ENCODE measurements around the gene DUS2. TPM values are rescaled to one million over a fixed set of nuclear protein-coding genes. Genes with fewer than 3 reads are reported as not detected.
"Not testable (repeated sequence)": the region's sequence is repeated elsewhere in the genome, so short reads cannot be mapped to it uniquely, and the experiment has no call there.

DUS2 gene
- total RNA-seq, 1 donor from 2014 or later, result 9.0 TPM

DNA sequence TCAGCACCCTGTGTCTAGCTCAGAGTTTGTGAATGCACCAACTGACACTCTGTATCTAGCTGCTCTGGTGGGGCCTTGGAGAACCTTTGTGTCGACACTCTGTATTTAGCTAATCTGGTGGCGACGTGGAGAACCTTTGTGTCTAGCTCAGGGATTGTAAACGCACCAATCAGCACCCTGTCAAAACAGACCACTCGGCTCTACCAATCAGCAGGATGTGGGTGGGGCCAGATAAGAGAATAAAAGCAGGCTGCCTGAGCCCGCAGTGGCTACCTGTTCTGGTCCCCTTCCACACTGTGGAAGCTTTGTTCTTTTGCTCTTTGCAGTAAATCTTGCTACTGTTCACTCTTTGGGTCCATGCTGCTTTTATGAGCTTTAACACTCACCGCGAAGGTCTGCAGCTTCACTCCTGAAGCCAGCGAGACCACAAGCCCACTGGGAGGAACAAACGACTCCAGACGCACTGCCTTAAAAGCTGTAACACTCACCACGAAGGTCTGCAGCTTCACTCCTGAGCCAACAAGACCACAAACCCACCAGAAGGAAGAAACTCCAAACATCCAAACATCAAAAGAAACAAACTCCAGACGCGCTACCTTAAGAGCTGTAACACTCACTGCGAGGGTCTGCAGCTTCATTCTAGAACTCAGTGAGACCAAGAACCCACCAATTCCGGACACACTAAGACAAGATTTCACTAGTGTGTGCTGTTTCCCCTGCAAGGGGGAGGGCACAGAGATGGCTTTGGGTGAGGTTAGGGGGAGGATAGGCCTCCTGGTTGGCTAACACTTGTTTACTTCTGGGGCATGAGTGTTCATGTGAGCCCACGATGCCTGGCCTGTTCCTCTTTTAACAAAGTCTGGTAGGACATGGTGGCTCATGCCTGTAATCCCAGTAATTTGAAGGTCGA lies 24.1 kb upstream of the DUS2 start, which contains the start of gene DPEP2:
TSS of gene DPEP2 (minus strand) at position 706 of the 910 bp plus-strand sequence. CDS start 6,272 bp downstream, outside the sequence.
- not testable (repeated sequence) for DNase-seq

DNA sequence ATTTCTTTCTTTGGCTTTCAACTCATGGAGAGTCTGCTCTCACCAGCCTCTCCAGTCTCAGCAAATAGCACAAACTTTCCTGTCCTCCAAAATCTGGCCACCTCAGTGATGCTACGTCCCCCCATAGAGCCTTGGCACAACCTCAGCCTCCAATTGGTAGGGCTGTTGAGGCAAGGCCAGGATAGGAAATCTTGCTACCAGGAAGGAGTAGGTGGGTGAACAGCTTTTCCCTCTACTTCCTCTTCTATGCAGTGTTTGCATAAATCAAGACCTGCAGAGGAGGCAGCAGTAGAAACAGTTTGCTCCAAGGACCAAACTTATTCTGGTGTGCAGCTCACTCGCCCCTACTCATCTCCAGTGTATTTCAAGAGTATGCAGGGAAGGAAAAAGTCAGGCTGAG lies 23.1 kb upstream of the DUS2 start:
- DNase-seq, result no peak

DNA sequence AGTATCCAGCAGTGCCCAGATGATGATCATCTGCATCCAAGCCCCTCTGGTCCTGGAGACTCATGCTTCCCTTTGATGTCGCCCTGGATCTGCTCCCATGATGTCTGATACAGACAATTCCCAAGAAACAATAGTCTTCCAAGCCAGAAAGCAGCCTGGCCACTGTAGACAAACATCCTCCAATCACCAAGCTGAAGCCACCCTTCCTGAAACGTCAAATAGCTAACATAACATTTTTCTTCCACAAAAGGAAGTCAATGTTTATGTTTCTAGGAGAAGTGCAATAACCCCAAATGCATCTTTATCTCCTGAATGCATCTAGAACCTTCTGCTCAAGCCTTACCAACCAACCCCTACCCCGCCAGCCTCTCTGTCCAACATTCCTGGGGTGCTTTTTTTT lies 22.6 kb upstream of the DUS2 start:
- DNase-seq, result no peak

DNA sequence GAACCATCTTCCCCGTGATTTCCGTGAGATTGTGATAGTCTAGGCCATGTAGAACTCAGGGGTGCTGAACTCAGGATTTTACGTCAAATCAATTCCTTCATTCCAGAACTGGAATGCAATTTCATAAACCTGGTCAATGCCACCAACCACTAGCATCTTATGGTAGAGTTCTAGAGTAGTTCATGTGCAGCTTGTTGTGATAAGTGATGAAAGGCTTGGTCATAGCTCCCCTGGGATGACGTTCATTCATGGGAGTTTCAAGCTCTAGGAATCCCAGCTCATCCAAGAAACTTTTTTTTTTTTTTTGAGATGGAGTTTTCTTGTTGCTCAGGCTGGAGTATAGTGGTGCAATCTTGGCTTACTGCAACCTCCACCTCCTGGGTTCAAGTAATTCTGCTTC lies 20.1 kb upstream of the DUS2 start:
- no peak for DNase-seq

DNA sequence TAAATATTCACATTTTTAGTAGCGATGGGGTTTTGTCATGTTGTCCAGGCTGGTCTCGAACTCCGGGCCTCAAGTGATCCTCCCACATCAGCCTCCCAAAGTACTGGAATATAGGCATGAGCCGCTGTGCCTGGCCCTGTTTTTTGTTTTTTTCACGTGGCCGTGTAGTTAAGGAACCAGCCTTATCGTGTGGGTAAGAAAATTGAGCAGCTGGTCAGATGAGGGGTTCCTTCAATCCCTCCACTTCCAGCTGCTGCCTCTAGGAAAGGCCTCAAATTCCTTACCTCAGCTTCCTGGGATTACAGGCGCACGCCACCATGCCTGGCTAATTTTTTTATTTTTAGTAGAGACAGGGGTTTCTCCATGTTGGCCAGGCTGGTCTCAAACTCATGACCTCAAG lies 17.9 kb upstream of the DUS2 start:
- no peak for DNase-seq

DNA sequence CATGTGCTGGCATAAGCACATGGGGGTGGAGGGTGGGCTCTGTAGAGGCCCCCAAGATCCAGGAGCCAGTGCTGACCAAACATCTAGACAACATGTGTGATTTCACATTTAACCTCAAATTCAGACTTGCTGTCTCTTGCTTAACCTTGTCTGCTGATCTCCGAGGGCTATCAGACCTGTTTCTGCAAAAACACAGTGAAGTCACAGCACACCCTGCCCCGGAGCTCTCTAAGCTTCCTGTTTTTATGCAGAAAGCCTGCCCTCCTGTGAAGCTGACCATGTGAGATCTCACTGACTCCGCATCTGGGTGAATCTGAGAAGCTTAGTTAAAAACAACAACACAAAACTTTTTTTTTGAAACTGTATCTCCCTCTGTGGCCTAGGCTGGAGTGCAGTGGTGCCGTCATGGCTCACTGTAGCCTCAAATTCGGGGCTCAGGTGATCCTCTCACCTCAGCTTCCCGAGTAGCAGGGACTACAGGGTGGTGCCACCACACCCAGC lies 17.2 kb upstream of the DUS2 start:
- no peak for DNase-seq

DNA sequence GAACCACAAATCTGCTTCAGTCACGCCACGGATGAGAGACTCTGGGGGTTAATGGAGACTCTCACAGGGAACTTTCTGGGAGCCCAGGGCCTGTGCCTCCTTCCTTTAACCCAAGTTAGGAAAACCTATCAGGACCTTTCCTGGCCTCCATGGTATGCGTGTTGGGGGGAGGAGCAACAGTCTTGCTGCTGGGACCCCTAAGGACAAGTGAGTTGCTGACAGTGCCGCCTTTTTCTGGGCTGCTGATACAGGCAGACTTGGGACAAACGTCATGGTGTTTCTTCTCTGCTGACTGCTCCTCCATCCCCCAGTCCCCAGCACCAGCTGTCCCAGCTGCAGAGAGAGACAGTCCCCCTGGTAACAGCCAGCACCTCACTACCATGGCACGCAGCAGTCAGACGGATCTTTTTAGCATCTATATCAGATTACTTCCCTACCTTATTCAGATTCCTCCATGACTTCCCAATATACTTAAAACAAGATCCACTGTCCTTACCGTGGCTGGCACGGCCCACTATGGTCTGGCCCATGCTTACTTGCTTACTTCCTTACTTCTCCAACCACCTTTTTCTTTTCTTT lies 13.8 kb upstream of the DUS2 start:
- DNase-seq, result no peak

DNA sequence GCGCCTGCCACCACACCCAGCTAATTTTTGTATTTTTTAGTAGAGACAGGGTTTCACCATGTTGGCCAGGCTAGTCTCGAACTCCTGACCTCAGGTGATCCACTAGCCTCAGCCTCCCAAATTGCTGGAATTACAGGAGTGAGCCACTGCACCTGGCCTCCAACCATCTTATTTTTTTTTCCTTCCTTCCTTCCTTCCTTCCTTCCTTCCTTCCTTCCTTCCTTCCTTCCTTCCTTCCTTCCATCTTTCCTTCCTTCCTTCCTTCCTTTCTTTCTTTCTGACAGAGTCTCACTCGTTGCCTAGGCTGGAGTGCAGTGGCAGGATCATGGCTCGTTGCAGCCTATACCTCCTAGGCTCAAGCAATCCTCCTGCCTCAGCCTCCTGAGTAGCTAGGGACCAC lies 13.2 kb upstream of the DUS2 start:
- DNase-seq, result not testable (repeated sequence)

DNA sequence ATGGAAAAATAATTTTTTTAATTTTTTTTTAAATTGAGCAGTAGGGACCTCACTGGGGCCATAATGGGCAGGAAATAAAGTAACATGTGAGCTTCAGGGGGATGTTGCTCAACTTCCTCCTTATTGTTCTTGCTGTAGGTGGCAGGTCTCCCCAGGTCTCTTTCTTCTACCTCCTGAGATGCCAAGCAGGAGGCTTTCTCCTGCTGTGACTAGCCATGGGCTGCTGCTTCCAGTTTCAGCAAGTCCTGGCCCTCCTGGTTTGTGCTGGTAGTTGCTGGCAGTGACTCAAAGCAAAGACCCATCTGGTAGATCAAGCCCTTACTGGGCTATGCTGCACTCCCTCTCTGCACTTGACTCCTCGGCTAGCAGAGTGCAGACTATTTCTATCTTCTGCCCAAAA lies 9.6 kb upstream of the DUS2 start:
- DNase-seq, result no peak

DNA sequence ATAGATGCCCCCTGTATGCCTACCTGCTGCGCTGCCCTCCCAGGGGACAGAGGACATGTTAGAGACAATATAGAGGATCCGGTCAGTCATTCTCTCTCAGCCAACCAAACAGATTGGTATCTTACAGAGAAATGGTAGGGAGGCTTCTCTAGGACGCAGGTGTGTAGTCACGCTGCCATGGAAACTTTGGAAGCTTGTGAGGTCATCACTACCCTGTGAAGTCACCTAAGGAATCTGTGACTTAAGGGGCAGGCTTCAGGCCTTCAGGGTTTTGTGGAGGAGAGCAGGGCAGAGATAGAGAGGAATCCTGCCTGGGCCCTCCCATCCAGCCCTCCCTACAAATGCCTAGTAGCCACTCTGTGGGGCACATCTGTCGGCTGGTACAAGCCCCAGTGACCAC lies 7.4 kb upstream of the DUS2 start, which contains the start of gene DPEP2NB:
TSS of gene DPEP2NB (minus strand) at position 231 of the 400 bp plus-strand sequence. CDS start at position 90, 141 bp downstream.
- DNase-seq, result no peak

DNA sequence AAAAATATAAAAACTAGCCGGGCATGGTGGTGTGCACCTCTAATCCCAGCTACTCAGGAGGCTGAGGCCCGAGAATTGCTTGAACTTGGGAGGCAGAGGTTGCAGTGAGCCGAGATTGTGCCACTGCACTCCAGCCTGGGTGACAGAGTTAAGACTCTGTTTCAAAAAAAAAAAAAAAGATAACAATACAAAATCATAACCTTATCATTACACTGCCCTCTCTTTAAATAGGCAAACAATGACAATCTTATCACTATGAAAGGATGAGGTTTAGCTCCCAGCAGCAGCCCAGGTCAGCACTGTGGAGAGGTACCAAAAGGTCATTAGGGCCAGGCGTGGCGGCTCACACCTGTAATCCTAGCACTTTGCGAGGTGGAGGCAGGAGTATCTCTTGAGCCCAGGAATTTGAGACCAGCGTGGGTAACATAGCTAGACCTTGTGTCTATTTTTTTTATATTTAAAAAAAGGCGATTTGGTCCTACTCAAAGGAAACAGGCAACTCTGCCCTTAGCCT lies 3.9 kb upstream of the DUS2 start:
- no peak for DNase-seq

DNA sequence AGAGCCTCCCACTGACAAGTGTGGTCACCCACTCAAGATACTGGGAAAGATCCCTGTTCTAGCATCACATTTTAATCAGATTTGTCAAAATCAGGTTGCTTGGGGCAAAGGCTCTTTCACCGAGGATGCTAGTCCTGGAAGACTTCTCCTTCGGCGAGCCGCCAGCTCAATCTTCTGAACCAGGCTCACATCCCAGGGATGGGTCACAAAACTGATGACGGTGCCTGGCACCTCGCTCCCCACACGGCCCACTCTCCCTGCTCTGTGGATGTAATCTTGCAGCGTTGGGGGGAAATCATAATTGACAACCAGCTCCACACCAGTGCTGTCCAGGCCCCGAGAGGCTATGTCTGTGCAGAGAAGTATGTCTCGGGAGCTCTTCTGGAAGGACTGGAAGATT lies 1.6 kb upstream of the DUS2 start:
- DNase-seq, result no peak

DNA sequence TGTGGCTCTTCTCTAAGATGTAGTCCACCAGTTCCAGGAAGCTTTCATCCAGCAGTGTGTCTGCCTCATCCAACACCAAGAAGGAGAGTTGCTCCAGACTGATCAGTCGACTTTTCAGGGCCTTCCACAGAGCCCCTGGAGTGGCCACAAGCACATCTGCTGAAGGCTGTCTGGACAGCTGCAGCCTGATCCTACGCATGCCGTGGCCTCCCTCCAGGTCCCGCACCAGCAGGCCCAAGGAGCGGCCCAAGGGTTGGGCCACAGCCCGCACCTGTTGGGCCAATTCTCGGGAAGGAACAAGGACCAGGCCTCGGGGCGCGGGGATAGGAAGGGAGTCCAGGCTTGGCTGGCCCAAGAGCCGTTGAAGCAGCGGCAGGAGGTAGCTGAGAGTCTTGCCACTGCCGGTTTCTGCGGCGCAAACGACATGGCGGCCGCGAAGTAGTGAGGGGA lies 781 bp upstream of the DUS2 start:
- no peak for DNase-seq

DNA sequence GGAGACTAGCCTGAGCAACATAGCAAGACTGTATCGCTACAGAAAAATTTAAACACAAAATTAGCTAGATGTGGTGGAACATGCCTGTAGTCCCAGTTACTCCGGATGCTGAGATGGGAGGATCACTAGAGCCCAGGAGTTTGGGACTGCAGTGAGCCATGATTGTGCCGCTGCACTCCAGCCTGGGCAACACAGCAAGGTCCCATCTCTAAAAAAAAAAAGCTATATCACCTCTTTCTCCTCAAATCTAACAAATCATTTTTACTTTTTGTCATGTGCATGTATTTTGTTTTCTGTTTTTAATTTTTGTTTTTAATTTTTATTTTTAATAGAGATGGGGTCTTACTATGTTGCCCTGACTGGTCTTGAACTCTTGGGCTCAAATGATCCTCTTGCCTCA lies 5.9 kb downstream of the DUS2 start:
- DNase-seq, result no peak

DNA sequence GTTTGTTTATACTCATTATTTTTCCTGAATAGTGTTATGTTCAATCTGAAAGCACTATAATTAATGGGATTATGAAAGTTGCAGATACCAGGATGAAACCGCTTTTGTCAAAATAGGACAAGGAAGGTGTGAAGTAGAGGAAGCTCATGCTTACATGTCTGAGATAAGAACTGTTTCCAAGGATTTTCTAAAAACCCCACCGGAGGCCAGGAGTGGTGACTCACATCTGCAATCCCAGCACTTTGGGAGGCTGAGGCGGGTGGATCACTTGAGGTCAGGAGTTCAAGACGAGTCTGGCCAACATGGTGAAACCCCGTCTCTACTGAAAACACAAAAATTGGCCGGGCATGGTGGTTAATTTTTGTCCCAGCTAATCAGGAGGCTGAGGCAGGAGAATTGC lies 7.0 kb downstream of the DUS2 start:
- not testable (repeated sequence) for DNase-seq

DNA sequence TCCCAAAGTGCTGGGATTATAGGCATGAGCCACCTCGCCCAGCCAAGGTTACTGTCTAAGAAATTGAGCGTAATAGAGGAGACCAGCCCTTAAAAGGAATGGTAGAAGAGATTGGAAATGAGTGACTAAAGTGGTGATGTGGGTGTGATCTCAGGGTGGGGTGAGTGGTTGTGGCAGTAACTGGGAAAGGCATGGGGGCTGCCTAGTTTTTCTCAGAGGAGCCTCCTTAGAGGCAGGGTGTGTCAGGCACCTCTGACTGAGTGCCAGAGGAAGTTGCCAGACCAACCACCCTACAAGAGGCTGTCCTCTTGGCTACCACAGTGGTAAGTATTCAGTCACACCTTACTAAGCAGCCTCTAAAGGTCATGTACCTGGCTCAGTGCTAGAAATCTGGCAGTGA lies 8.9 kb downstream of the DUS2 start:
- no peak for DNase-seq

DNA sequence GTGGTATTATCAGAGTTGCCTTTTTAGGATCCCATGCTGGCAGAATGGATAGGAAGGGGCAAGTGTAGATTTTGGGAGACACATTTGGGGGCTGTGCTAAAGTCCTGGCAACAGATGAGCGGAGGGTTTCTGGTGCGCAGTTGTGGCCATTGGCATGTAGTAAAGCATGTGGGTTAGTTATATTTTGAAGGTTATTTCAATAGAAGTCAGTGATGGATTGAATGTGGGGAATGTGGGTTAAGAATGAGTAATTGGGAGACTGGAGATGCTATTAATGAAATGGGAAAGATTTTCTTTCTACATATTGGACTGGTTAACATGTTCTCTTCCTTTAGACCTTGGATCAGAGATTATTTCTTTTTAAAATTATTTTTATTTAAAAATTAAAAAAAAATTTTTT lies 10.0 kb downstream of the DUS2 start:
- no peak for DNase-seq

DNA sequence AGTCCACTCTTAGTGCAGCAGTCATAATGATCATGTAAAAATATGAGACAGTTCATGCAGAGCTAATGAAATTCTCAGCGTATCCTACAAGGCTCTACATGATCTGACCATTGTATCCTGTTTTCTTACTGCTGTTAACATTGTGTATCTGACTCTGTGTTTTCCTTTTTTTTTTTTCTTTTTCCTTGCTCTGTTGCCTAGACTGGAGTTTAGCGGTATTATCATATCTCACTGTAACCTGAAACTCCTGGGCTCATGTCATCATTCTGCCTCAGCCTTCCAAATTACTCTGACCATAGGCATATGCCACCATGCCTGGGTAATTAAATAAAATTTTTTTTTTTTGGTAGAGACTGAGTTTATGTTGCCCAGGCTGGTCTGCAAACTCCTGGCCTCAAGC lies 12.1 kb downstream of the DUS2 start:
- no peak for DNase-seq

DNA sequence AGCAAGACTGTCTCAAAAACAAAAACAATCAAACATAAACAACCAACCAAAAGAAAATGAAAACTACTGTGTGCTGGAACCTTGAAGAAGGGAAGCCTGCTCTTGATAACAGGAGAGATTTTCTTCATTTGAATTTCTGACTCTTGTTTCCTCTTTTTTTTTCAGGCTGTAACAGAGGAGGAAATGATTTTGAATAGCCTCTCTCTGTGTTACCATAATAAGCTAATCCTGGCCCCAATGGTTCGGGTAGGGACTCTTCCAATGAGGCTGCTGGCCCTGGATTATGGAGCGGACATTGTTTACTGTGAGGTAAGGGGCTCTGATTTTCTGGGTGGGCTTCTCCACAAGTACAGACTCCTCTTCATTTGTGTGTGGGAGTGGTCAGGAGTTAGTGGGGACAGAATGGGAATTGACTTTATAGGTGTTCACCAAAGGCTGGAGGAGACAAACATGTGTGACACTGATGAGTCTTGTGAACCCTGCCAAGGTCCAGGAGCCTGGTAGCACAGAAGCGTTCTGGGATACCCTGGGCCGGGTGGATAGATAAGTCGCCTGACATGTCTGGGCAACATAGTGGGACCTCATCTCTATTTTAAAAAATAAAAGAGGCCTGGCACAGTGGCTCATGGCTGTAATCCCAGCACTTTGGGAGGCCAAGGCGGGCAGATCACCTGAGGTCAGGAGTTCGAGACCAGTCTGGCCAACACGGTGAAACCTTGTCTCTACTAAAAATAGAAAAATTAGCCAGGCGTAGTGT lies 14.9 kb downstream of the DUS2 start:
- DNase-seq, result no peak

DNA sequence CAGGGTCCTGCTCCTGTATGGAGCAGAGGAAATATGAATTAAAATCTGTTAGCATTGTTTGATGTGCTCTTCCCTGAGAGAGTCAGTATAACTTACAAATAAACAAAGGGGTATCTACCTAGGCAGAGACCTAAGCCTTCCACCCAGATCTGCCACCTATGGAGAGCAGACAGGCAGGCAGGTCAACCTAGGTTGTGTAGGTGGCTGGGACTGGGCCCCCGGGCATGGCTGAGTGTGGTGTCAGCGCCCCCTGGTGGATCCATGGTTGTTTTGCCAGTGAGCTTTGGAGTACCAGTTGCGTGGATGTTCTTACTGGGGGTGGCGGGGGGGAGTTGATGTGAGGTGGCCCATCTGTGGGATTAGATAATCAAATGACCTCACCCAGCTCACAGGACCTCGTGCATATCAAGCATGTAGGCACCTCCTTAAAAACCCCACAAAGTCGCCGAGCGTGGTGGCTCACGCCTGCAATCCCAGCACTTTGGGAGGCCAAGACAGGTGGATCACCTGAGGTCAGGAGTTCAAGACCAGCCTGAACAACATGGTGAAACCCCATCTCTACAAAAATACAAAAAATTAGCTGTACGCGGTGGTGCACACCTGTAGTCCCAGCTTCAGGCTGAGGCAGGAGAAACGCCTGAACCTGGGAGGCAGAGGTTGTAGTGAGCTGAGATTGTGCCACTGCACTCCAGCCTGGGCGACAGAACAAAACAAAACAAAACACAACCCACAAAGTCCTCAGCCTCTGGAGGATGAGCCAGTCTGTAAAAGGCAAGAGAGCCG lies 17.6 kb downstream of the DUS2 start:
- peak; percentile 41 for DNase-seq

DNA sequence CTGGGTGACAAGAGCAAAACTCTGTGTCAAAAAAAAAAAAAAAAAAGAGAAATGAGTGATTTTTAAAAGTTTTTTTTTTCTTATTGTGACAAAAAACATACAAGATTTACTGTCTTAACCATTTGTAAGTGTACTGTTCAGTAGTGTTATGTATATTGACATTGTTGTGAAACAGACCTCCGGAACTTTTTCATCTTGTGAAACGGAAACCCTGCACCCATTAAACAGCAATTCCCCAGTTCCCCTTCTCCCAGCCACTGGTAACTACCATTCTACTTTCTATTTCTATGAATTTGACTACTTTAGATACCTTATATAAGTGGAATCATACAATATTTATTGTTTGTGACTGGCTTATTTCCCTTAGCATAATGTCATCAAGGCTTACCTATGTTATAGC lies 18.7 kb downstream of the DUS2 start:
- DNase-seq, result no peak

DNA sequence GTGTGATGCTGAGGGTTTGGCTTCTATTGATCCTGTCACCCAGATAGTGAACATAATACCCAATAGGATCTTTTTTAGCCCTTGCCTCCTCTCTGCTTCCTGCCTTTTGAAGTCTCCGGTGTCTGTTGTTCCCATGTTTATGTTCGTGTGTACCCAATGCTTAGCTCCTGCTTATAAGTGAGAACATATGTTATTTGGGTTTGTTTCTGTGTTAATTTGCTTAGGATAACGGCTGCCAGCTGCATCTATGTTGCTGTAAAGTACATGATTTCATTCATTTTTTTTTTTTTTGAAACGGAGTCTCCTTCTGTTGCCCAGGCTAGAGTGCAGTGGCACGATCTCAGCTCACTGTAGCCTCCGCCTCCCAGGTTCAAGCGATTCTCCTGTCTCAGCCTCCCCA lies 23.0 kb downstream of the DUS2 start:
- no peak for DNase-seq

All from occipital lobe (tissue), 2 donors.